Prostate gland (tissue), 2 donors: ENCODE data around the gene GCLM.

Source experiments
- CTCF ChIP-seq, 4 experiments: fragments of 200-600 bp in 2 of 4; fragments of 450-650 bp in 2 of 4; sonication (generic) in 2 of 4; IDR thresholded peaks; 1 replicate in 3 of 4; 2 replicates in 1 of 4; pipeline ENCODE4 v1.5.1; 2016 to 2019; ENCODE audit warnings: antibody characterized with exemption in 4 of 4, mild to moderate bottlenecking in 2 of 4, moderate library complexity in 2 of 4
- POLR2AphosphoS5 ChIP-seq: sonication (generic); formaldehyde crosslinking; IDR thresholded peaks from one replicate; pipeline ENCODE4 v1.6.1; 2017; ENCODE audit warnings: antibody characterized with exemption

GRCh38 chr1:93864175-93864574 is 45.1 kb downstream of the GCLM start:
- TF ChIP-seq CTCF (IDR thresholded peaks at IDR 0.05) (no peak), POLR2AphosphoS5 (no peak)
